ENCODE measurements around the gene WDR88. TPM values are rescaled to one million over a fixed set of nuclear protein-coding genes. Genes with fewer than 3 reads are reported as not detected.

The WDR88 gene
- polyA plus RNA-seq, 2 of the 4 experiments (the other 2 are of a cell fraction) = 0.04 TPM; not detected in 1

DNA sequence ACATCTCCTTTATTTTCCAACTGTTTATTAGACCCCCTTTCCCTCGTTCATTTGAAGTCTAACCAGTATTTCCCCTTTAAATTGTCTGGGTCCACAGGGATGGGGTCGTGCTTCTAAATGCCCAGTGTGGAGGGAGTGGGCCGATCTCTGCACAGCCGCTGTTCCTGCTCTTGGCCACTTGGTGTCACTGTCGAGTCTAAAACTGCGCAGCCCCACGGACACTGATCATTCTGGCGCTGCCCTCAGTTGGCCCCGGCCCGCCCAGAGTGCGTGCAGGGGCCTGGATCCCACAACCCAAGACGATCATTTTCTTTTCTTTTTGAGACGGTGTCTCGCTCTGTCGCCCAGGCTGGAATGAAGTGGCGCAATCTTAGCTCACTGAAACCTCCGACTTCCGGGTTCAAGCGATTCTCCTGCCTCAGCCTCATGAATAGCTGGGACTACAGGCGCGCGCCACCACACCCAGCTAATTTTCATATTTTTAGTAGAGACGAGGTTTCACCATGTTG, 12.0 kb downstream of the WDR88 start:
- ChIA-PET POLR2A (interaction anchor here (0.6 to 1.6 kb wide), 2 partner anchors 17 to 33 kb away, joined by 5 to 9 read pairs; no protein-coding TSS in a partner anchor), CTCF (interaction anchor here (0.7 to 10.2 kb wide), 54 partner anchors 9 to 641 kb away, joined by 3 to 162 read pairs (median 5); partner anchors contain the start of genes CEBPG, SLC7A10 and WDR88)
- H3K27ac ChIP-seq = peak overlapping the region; percentile 14 to 62; a peak in 4 of 6 replicates
- 22% methylated on average over 23 of the region's 23 CpGs for WGBS (ENCODE audit: missing lambda C conversion rate)
- no peaks in the 10 kb centered on the region for H3K4me1 ChIP-seq
- H3K4me3 ChIP-seq = no peak overlapping the region
- FAIRE-seq (peak; percentile 100), DNase-seq (ENCODE audit: low read depth in 1 of 2, low spot score in 1 of 2) (peak; percentile 83 to 98), ATAC-seq (peak; percentile 91 to 97)
- no peaks in the 10 kb centered on the region for H3K9me3 ChIP-seq
- peak overlapping the region; percentile 52 for H3K4me2 ChIP-seq
- TF ChIP-seq CBX8 (IDR thresholded peaks at IDR 0.05) (no peak), MAFK (IDR thresholded peaks at IDR 0.05; ENCODE audit: partially characterized antibody) (no peak), NFE2L2 (conservative IDR thresholded peaks at IDR 0.05; ENCODE audit: low read length) (no peak), CHD4 (IDR thresholded peaks at IDR 0.05; ENCODE audit: borderline replicate concordance) (no peak), JUN (IDR thresholded peaks at IDR 0.05) (no peak), EP300 (IDR thresholded peaks at IDR 0.05) (no peak), RNF2 (IDR thresholded peaks at IDR 0.05; ENCODE audit: borderline replicate concordance, low read depth) (no peak), HEYL (CRISPR knock-in tag; IDR thresholded peaks at IDR 0.05) (no peak), EHMT2 (IDR thresholded peaks at IDR 0.05; ENCODE audit: low read depth) (no peak), HOXB13 (CRISPR knock-in tag; IDR thresholded peaks at IDR 0.05; ENCODE audit: low read depth) (no peak), FOSB (CRISPR knock-in tag; IDR thresholded peaks at IDR 0.05) (no peak), JUNB (IDR thresholded peaks at IDR 0.05) (no peak), KDM1A (IDR thresholded peaks at IDR 0.05; ENCODE audit: low read depth) (no peak), HOXB5 (CRISPR knock-in tag; IDR thresholded peaks at IDR 0.05) (no peak), NR3C1 (IDR thresholded peaks at IDR 0.05) (no peak), CHD2 (IDR thresholded peaks at IDR 0.05; ENCODE audit: low read length, partially characterized antibody) (no peak), ESRRA (IDR thresholded peaks at IDR 0.05; ENCODE audit: borderline replicate concordance, low read length) (no peak), ZSCAN20 (CRISPR knock-in tag; IDR thresholded peaks at IDR 0.05) (no peak), FOSL2 (IDR thresholded peaks at IDR 0.05) (no peak), FOSL2 (CRISPR knock-in tag; IDR thresholded peaks at IDR 0.05) (no peak), POLR2A (IDR thresholded peaks at IDR 0.05; ENCODE audit: low read length) (no peak), RAD21 (conservative IDR thresholded peaks at IDR 0.05 in 1 of 2, IDR thresholded peaks at IDR 0.05 in 1 of 2) (peak; percentile 97), MAZ (IDR thresholded peaks at IDR 0.05; ENCODE audit: borderline replicate concordance, low read depth, low read length) (no peak), ZC3H11A (IDR thresholded peaks at IDR 0.05) (no peak)
- TF ChIP-seq, protein P1, sequence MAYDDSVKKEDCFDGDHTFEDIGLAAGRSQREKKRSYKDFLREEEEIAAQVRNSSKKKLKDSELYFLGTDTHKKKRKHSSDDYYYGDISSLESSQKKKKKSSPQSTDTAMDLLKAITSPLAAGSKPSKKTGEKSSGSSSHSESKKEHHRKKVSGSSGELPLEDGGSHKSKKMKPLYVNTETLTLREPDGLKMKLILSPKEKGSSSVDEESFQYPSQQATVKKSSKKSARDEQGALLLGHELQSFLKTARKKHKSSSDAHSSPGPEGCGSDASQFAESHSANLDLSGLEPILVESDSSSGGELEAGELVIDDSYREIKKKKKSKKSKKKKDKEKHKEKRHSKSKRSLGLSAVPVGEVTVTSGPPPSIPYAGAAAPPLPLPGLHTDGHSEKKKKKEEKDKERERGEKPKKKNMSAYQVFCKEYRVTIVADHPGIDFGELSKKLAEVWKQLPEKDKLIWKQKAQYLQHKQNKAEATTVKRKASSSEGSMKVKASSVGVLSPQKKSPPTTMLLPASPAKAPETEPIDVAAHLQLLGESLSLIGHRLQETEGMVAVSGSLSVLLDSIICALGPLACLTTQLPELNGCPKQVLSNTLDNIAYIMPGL (CRISPR knock-in tag; IDR thresholded peaks at IDR 0.05; ENCODE audit: borderline replicate concordance) = no peak
- TF ChIP-seq, protein P2, sequence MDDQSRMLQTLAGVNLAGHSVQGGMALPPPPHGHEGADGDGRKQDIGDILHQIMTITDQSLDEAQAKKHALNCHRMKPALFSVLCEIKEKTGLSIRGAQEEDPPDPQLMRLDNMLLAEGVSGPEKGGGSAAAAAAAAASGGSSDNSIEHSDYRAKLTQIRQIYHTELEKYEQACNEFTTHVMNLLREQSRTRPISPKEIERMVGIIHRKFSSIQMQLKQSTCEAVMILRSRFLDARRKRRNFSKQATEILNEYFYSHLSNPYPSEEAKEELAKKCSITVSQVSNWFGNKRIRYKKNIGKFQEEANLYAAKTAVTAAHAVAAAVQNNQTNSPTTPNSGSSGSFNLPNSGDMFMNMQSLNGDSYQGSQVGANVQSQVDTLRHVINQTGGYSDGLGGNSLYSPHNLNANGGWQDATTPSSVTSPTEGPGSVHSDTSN (IDR thresholded peaks at IDR 0.05) = no peak
- TF ChIP-seq, protein P3, sequence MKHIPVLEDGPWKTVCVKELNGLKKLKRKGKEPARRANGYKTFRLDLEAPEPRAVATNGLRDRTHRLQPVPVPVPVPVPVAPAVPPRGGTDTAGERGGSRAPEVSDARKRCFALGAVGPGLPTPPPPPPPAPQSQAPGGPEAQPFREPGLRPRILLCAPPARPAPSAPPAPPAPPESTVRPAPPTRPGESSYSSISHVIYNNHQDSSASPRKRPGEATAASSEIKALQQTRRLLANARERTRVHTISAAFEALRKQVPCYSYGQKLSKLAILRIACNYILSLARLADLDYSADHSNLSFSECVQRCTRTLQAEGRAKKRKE (CRISPR knock-in tag; IDR thresholded peaks at IDR 0.05; ENCODE audit: low read depth) = no peak
- TF ChIP-seq, protein P4, sequence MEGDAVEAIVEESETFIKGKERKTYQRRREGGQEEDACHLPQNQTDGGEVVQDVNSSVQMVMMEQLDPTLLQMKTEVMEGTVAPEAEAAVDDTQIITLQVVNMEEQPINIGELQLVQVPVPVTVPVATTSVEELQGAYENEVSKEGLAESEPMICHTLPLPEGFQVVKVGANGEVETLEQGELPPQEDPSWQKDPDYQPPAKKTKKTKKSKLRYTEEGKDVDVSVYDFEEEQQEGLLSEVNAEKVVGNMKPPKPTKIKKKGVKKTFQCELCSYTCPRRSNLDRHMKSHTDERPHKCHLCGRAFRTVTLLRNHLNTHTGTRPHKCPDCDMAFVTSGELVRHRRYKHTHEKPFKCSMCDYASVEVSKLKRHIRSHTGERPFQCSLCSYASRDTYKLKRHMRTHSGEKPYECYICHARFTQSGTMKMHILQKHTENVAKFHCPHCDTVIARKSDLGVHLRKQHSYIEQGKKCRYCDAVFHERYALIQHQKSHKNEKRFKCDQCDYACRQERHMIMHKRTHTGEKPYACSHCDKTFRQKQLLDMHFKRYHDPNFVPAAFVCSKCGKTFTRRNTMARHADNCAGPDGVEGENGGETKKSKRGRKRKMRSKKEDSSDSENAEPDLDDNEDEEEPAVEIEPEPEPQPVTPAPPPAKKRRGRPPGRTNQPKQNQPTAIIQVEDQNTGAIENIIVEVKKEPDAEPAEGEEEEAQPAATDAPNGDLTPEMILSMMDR (IDR thresholded peaks at IDR 0.05) = peak; percentile 99
- TF ChIP-seq, protein P5, sequence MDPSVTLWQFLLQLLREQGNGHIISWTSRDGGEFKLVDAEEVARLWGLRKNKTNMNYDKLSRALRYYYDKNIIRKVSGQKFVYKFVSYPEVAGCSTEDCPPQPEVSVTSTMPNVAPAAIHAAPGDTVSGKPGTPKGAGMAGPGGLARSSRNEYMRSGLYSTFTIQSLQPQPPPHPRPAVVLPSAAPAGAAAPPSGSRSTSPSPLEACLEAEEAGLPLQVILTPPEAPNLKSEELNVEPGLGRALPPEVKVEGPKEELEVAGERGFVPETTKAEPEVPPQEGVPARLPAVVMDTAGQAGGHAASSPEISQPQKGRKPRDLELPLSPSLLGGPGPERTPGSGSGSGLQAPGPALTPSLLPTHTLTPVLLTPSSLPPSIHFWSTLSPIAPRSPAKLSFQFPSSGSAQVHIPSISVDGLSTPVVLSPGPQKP (IDR thresholded peaks at IDR 0.05; ENCODE audit: low read depth, low read length) = no peak
- TF ChIP-seq, protein P6, sequence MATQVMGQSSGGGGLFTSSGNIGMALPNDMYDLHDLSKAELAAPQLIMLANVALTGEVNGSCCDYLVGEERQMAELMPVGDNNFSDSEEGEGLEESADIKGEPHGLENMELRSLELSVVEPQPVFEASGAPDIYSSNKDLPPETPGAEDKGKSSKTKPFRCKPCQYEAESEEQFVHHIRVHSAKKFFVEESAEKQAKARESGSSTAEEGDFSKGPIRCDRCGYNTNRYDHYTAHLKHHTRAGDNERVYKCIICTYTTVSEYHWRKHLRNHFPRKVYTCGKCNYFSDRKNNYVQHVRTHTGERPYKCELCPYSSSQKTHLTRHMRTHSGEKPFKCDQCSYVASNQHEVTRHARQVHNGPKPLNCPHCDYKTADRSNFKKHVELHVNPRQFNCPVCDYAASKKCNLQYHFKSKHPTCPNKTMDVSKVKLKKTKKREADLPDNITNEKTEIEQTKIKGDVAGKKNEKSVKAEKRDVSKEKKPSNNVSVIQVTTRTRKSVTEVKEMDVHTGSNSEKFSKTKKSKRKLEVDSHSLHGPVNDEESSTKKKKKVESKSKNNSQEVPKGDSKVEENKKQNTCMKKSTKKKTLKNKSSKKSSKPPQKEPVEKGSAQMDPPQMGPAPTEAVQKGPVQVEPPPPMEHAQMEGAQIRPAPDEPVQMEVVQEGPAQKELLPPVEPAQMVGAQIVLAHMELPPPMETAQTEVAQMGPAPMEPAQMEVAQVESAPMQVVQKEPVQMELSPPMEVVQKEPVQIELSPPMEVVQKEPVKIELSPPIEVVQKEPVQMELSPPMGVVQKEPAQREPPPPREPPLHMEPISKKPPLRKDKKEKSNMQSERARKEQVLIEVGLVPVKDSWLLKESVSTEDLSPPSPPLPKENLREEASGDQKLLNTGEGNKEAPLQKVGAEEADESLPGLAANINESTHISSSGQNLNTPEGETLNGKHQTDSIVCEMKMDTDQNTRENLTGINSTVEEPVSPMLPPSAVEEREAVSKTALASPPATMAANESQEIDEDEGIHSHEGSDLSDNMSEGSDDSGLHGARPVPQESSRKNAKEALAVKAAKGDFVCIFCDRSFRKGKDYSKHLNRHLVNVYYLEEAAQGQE (IDR thresholded peaks at IDR 0.05) = no peak
- TF ChIP-seq, protein P7, sequence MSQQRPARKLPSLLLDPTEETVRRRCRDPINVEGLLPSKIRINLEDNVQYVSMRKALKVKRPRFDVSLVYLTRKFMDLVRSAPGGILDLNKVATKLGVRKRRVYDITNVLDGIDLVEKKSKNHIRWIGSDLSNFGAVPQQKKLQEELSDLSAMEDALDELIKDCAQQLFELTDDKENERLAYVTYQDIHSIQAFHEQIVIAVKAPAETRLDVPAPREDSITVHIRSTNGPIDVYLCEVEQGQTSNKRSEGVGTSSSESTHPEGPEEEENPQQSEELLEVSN (IDR thresholded peaks at IDR 0.05; ENCODE audit: borderline replicate concordance, low read depth) = no peak

All from A549 (cell line).